Thoracic aorta (tissue), 2 donors: ENCODE data around the gene ZNF35. TPM values are rescaled to one million over a fixed set of nuclear protein-coding genes. Genes with fewer than 3 reads are reported as not detected.

Experiments used
- ATAC-seq: fragments of 150-250 bp; one replicate; pipeline ENCODE4 v1.8.0; 2017; ENCODE audit warnings: low read depth; ENCODE audit not compliant: insufficient number of reproducible peaks, low FRiP score
- DNase-seq: peaks from one replicate; pipeline ENCODE4 v3.0.0-alpha.2; 2020; ENCODE audit warnings: low spot score
- H3K27ac ChIP-seq, 2 donors: fragments of 200-600 bp; sonication (generic); 1 replicate in 1 of 2; 2 replicates in 1 of 2; pipeline ENCODE4 v1.5.1; 2016; ENCODE audit warnings: mild to moderate bottlenecking in 2 of 2, moderate library complexity in 2 of 2
- H3K27me3 ChIP-seq: fragments of 200-600 bp; sonication (generic); replicated peaks from 2 replicates; pipeline ENCODE4 v1.6.0; 2016; ENCODE audit warnings: mild to moderate bottlenecking; ENCODE audit not compliant: insufficient read depth
- H3K36me3 ChIP-seq: fragments of 200-600 bp; sonication (generic); one replicate; pipeline ENCODE4 v1.5.1; 2016
- H3K4me1 ChIP-seq, 2 donors: fragments of 200-600 bp; sonication (generic); 1 replicate in 1 of 2; 2 replicates in 1 of 2; pipeline versions ENCODE4 v1.5.1 to v1.6.0; 2016; ENCODE audit warnings: low read depth in 2 of 2, mild to moderate bottlenecking in 1 of 2; ENCODE audit not compliant: control insufficient read depth in 1 of 2
- H3K4me3 ChIP-seq: fragments of 200-600 bp; sonication (generic); 2 replicates; pipeline ENCODE4 v1.5.1; 2016; ENCODE audit warnings: mild to moderate bottlenecking
- H3K9me3 ChIP-seq: fragments of 200-600 bp; sonication (generic); 2 replicates; pipeline ENCODE4 v1.5.1; 2016
- total RNA-seq, 2 donors: library from RNA; depleted of rRNA; stranded (reverse); fragments of >200 nt; gene quantifications; one replicate each; pipeline versions ENCODE4 v1.1.0 to v1.2.3, GENCODE V29; 2016
- TF ChIP-seq, protein P1 (sequence below): fragments of 200-600 bp; sonication (generic); IDR thresholded peaks from one replicate; pipeline ENCODE4 v1.5.1; 2019; ENCODE audit warnings: antibody characterized with exemption

The ZNF35 gene
- total RNA-seq, 2 donors from 2014 or later: 6.6 to 28.1 TPM

DNA sequence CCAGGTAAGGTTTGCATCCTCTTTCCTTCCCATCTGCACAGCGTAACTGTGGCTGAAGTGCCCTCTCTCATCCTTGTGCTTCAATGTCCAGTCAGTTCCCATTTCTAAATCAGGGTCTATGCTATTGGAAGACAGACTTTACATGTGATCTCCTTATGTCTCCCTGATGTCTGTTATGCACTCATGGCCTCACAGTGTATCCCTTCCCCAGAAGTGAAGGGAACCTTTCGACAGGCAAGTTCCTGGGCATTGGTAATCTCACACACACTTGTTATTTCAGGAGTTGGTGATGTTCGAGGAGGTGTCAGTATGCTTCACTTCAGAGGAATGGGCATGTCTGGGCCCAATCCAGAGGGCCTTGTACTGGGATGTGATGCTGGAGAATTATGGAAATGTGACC, 16.3 kb upstream of the ZNF35 start:
- H3K9me3 ChIP-seq: peaks cover 6% of the 10 kb centered on the region
- no peaks in the 10 kb centered on the region for H3K27me3 ChIP-seq
- H3K36me3 ChIP-seq: peaks cover 33% of the 10 kb centered on the region
- H3K27ac ChIP-seq: no peak overlapping the region
- no peak for DNase-seq
- no peak overlapping the region for H3K4me3 ChIP-seq
- ATAC-seq: no peak
- H3K4me1 ChIP-seq: peaks cover 0 to 2% of the 10 kb centered on the region in 2 donors
- TF ChIP-seq, protein P1, sequence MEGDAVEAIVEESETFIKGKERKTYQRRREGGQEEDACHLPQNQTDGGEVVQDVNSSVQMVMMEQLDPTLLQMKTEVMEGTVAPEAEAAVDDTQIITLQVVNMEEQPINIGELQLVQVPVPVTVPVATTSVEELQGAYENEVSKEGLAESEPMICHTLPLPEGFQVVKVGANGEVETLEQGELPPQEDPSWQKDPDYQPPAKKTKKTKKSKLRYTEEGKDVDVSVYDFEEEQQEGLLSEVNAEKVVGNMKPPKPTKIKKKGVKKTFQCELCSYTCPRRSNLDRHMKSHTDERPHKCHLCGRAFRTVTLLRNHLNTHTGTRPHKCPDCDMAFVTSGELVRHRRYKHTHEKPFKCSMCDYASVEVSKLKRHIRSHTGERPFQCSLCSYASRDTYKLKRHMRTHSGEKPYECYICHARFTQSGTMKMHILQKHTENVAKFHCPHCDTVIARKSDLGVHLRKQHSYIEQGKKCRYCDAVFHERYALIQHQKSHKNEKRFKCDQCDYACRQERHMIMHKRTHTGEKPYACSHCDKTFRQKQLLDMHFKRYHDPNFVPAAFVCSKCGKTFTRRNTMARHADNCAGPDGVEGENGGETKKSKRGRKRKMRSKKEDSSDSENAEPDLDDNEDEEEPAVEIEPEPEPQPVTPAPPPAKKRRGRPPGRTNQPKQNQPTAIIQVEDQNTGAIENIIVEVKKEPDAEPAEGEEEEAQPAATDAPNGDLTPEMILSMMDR: no peak

DNA sequence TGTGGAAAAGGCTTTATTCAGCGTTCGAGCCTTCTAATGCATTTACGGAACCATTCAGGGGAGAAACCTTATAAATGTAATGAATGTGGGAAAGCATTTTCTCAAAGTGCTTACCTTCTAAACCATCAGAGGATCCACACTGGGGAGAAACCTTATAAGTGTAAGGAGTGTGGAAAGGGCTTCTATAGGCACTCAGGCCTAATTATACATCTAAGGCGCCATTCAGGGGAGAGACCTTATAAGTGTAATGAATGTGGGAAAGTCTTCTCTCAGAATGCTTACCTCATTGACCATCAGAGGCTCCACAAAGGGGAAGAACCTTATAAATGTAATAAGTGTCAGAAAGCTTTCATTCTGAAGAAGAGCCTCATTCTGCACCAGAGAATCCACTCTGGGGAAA, 6.2 kb upstream of the ZNF35 start:
- DNase-seq (no peak), ATAC-seq (no peak)
- H3K9me3 ChIP-seq: peaks cover 64% of the 10 kb centered on the region
- H3K27me3 ChIP-seq: no peaks in the 10 kb centered on the region
- H3K27ac ChIP-seq: no peak overlapping the region
- no peaks in the 10 kb centered on the region for H3K4me1 ChIP-seq
- peak overlapping the region; percentile 1 for H3K4me3 ChIP-seq
- TF ChIP-seq, protein P1: no peak
- H3K36me3 ChIP-seq: peaks cover 58% of the 10 kb centered on the region

DNA sequence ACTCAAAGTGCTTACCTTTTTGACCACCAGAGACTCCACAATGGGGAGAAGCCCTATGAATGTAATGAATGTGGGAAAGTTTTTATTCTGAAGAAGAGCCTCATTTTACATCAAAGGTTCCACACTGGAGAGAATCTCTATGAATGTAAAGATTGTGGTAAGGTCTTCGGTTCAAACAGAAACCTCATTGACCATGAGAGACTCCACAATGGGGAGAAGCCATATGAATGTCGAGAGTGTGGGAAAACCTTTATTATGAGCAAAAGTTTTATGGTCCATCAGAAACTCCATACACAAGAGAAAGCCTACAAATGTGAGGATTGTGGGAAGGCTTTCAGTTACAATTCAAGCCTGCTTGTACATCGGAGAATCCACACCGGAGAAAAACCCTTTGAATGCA, 5.5 kb upstream of the ZNF35 start:
- no peak overlapping the region for H3K4me3 ChIP-seq
- H3K9me3 ChIP-seq: peaks cover 60% of the 10 kb centered on the region
- peaks cover 0 to under 1% of the 10 kb centered on the region in 2 donors for H3K4me1 ChIP-seq
- H3K36me3 ChIP-seq: peaks cover 53% of the 10 kb centered on the region
- ATAC-seq (no peak), DNase-seq (no peak)
- TF ChIP-seq, protein P1: no peak
- no peak overlapping the region for H3K27ac ChIP-seq
- no peaks in the 10 kb centered on the region for H3K27me3 ChIP-seq

DNA sequence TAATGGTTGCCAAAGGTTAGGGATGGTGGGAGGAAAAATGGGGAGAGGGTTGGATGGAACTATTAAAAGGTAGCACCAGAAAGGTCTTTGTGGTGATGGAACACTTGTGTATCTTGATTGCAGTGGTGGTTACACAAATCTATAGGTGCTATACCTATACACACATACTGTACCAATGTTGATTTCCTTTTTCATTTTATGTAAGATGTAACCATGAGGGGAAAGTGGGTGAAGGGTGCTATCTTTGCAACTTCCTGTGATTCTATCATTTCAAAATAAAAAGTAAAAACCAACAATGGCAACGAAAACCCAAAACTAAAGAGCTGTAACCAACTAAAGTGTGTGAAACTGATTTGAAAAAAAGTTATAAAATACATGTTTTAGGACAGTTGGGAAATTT, 761 bp upstream of the ZNF35 start:
- DNase-seq: no peak
- TF ChIP-seq, protein P1: no peak
- no peak overlapping the region for H3K4me3 ChIP-seq

DNA sequence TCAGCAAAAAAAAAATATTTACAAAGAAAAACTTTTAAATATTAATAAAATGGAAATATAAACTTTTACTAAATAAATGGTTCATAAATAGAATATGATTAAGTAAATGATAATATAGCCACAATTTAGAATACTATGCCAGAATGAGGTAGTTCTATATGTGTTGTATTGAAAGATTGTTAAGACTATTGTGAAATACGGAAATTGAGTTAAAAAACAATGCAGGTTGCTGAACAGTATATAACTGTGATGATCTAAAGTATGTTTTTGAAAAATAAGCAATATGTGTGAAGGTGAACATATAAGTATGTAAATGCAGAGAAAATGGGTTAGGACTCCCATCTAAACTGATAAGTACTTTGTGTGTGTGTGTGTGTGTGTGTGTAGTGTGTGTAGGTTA, 1.2 kb downstream of the ZNF35 start:
- peaks cover 0 to 9% of the 10 kb centered on the region in 2 donors for H3K4me1 ChIP-seq
- no peaks in the 10 kb centered on the region for H3K27me3 ChIP-seq
- no peak overlapping the region for H3K4me3 ChIP-seq
- peaks cover 25% of the 10 kb centered on the region for H3K36me3 ChIP-seq
- ATAC-seq (no peak), DNase-seq (no peak)
- H3K9me3 ChIP-seq: no peaks in the 10 kb centered on the region
- no peak overlapping the region for H3K27ac ChIP-seq
- TF ChIP-seq, protein P1: no peak

More for the DNA sequence above, 761 bp upstream of the ZNF35 start:
- Histone ChIP-seq H3K9me3 (peaks cover 19% of the 10 kb centered on the region), H3K36me3 (peaks cover 20% of the 10 kb centered on the region), H3K27ac (no peak overlapping the region), H3K27me3 (no peaks in the 10 kb centered on the region), H3K4me1 (peaks cover 0 to 9% of the 10 kb centered on the region in 2 donors)
- ATAC-seq: no peak
